GM18870 (cell line): ENCODE measurements around the gene TAF5L.
"Not testable (repeated sequence)": the region's sequence is repeated elsewhere in the genome, so short reads cannot be mapped to it uniquely, and the experiment has no call there.

Experiments
- ATAC-seq: cut with Tn5 transposase; IDR thresholded peaks from one replicate; pipeline ENCODE4 v1.9.1; 2021; ENCODE audit warnings: moderate library complexity; ENCODE audit not compliant: unreplicated experiment

The TAF5L gene

GRCh38 chr1:229572286-229572685, 53.6 kb downstream of the TAF5L start:
- ATAC-seq, result no peak

GRCh38 chr1:229570891-229571516, 54.9 kb downstream of the TAF5L start:
- ATAC-seq, result no peak

GRCh38 chr1:229570305-229570704, 55.6 kb downstream of the TAF5L start:
- no peak for ATAC-seq

- no peak for ATAC-seq
Measured at GRCh38 chr1:229567109-229567868, 58.6 kb downstream of the TAF5L start.

- no peak for ATAC-seq
Measured at GRCh38 chr1:229563701-229564100, 62.2 kb downstream of the TAF5L start.

- no peak for ATAC-seq
Measured at GRCh38 chr1:229563241-229563640, 62.7 kb downstream of the TAF5L start.

GRCh38 chr1:229562686-229563085, 63.2 kb downstream of the TAF5L start:
- no peak for ATAC-seq

GRCh38 chr1:229561141-229561540, 64.8 kb downstream of the TAF5L start:
- ATAC-seq, result no peak

- ATAC-seq, result not testable (repeated sequence)
Measured at GRCh38 chr1:229560124-229560523, 65.8 kb downstream of the TAF5L start.

GRCh38 chr1:229559336-229559801, 66.6 kb downstream of the TAF5L start:
- ATAC-seq, result not testable (repeated sequence)

GRCh38 chr1:229558460-229559335, 67.2 kb downstream of the TAF5L start, which contains the start of gene ABCB10:
Gene ABCB10, minus strand, starts transcription at chr1:229558707. Its CDS starts 55 bp downstream, at chr1:229558652.
- ATAC-seq, result peak; percentile 77

- ATAC-seq, result peak; percentile 10
Measured at GRCh38 chr1:229557913-229558414, 68.0 kb downstream of the TAF5L start.

GRCh38 chr1:229557200-229557850, 68.6 kb downstream of the TAF5L start:
- ATAC-seq, result no peak

- ATAC-seq, result no peak
Measured at GRCh38 chr1:229554886-229555621, 70.9 kb downstream of the TAF5L start.

GRCh38 chr1:229553621-229554130, 72.2 kb downstream of the TAF5L start:
- no peak for ATAC-seq

GRCh38 chr1:229552732-229553131, 73.2 kb downstream of the TAF5L start:
- ATAC-seq, result no peak

- no peak for ATAC-seq
Measured at GRCh38 chr1:229550812-229551567, 74.9 kb downstream of the TAF5L start.

GRCh38 chr1:229547542-229547941, 78.4 kb downstream of the TAF5L start:
- ATAC-seq, result no peak

- ATAC-seq, result no peak
Measured at GRCh38 chr1:229544587-229544986, 81.3 kb downstream of the TAF5L start.
